HUDEP-2 (cell line): Measurements from ENCODE around the gene PAQR7.

ENCODE experiments used
- DNase-seq, 76 experiments: peaks; one replicate each; lab custom pipeline; 2025; ENCODE audit not compliant: unreplicated experiment in 76 of 76; lab: John Stamatoyannopoulos, UW

PAQR7 gene

DNA sequence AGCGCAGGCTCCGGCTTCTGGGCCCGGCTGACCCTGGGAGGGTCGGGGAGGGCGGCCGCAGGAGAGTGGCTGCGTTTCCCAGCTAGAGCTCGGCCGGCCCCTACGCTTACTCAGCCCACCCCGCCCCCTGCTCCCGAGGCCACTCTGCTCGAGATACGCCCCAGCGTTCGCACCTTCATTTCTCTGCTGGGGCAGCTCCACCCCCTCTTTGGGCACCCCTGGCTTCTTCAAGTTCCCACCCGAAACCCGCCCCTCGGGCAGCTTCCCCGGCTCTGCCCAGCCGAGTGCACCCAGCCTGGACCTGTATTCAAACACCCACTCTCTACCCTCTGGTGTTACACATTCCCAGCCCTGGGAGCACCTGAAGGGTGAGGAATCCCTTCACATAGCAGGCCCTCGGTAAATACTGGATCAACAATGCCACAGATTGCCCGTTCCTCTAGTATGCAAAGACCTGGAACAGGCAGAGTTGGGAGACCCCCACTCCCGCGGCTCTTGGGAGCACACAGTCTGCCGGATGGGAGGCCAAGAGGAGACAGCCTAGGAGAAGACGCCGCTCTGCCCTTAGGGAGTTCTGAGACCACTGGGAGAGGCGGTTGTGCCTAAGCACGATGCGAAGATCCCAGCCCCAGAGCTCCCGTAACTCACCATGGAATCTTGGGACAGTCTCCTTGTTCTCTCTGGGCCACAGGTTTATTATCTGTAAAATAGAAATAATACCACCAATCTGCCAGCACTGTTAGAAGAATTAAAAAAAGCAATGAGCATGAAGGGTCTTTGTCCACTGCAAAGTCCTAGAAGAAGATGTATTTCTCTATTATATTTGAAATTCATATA, 566 bp upstream of the PAQR7 start:
- peak in 10 of 76 experiments; percentile 18 to 56 (median 44) for DNase-seq

DNA sequence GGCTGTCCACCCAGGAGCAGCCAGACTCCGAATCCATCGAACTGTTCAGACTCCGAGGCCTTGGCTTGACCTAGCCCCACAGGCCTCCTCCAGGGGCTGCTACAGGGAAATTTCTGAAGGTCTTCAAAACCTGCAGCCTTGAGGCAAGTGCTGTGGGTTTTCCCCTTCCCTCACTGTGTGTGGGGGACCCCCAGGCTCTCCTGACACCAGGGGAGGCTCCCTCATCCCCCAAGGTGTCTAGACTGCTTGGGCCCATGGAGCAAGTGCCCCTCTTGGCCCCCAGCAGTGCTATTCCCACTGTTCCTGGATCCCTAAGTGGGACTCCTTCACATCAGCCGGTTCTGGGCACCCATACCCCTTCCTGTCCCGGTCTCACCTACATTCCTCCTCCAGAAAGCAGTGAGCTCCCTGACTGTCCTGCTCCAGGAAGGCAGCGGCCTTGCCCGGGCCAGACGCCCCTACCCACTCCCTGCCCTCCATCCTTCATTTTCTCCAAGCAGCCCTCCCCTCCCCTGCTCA, 814 bp downstream of the PAQR7 start:
- peak in 1 of 76 experiments; percentile 42 for DNase-seq

DNA sequence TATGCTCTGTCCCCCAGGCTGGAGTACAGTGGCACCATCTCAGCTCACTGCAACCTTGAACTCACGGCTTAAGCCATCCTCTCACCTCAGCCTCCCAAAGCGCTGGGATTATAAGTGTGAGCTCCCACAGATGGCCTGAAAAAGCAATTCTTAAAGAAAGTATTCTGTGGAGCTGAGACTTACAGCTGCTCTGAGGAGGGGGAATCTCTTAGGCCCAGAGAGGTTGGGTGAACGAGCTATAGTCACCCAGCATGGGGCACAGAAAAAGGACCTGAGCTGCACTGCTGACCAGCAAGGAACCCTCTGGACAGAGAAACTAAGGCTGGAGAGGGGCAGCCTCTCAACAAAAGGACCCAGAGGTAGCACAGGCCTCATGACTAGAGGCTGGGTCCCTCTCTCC, 1.3 kb downstream of the PAQR7 start:
- DNase-seq: no peak

DNA sequence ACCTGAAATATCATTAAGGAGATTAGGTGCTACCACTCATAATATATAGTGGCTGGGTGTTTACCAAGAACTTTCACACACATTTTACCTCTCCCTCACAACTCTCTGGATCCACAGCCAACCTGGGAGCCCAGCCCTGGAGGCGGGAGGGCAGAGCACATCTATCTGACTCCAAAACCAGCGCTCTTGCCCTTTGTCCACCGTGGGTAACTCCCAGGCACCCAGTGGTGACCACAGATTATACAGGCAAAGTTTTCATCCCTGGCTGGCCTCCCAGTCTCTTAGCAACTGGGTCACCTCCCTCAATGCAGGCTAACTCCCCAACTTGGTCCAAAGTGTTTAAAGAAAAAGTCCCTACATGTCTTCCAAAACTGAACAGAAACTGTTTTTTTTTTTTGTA, 2.4 kb downstream of the PAQR7 start:
- peak in 50 of 76 experiments; percentile 3 to 55 (median 24) for DNase-seq

DNA sequence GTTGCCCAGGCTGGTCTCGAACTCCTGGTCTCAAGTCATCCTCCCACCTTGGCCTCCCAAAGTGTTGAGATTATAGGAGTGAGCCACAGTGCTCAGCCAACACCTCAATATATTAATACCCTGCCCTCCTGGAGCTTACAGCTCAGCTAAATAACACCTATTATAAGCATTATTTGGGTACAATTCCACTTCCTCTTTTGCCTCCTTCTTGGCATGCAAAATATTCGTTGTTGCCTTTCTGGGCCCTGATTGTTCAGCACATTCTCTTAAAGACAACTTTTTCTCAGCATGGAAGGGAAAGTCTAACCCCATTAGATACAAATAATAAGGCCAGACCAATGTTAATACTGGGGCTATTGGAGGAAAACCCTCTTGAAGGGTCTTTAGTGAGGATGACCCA, 2.8 kb downstream of the PAQR7 start:
- no peak for DNase-seq

DNA sequence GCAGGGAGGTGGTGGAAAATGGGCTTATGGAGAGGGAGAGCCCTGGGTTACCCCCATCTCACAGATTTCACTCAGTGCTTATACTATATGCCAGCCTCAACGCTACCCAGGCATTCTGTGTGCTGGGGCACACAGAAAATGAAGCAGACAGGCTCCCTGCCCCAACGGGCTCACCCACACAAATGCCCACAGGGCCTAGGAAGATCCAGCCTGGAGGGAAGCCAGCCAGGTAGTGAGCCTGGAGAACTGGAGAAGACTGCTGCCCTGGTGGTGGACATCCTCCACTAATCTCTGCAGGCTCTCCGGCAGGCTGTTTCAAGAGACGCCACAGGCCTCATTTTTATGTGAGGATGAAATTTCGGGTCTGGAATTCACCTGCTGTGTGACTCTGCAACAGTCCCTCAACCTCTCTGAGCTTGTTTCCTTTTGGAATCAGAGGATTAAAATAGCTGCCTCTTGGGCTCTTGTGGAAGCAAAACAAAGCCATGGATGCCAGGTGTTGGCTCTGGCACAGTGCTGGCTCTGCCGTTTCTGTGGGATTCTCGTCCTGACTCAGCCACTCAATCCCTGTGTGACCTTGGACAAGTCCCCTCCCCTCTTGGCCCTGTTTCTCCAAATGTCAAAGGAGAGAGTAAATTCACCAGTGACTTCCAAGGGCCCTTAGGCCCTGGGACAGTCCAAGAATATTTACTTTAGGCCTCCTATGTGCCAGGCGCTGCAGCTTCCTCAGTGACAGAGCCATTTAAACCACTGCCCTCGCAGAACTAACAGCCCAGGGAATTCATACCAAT, 3.6 kb downstream of the PAQR7 start:
- DNase-seq: no peak

DNA sequence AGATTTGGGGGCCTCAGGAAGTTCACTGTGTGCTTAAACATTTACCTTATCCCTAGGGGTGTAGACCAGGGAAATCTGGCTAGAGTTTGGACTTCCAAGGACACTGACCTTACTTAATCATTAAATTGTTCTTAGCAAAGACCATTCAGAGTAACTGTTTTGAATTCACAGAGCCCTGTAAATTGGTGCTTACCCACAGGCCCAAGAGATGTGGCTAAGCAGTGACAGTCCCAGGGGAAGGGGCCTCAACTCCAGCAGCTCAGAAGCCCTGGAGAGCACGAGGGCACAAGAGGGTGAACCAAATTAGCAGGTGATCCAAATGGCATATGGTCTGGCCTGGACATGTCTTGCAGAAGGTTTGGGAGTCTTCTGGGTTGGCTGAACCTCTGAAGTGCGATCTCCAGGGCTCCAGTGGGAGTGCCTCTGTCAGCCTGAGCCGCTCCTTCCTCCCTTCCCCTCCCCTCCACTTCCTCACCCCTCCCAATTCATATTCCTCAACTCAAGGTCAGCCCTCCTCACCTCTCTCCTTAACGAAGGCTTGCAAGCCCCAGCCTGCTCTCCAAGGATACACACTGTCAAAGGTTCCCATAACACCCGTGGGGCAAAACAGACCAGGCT, 4.3 kb downstream of the PAQR7 start:
- no peak for DNase-seq

DNA sequence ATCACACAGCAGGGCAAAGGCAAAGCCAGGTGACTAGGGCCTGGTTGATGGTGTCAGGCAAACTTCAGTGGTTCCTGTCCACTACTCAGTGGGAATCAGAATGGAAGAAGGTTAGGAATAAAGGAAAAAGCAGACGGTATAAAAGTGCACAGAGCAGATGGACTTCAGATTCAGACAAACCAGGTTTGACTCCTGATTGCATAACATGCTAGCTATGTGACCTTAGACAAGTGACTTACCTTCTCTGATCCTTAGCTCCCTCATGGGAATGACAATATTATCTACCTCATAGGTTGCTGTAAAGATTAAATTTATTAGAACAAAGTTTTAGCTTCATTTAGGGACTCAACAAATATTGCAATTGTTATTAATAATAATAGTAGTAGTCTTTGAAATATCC, 4.9 kb downstream of the PAQR7 start:
- no peak for DNase-seq

DNA sequence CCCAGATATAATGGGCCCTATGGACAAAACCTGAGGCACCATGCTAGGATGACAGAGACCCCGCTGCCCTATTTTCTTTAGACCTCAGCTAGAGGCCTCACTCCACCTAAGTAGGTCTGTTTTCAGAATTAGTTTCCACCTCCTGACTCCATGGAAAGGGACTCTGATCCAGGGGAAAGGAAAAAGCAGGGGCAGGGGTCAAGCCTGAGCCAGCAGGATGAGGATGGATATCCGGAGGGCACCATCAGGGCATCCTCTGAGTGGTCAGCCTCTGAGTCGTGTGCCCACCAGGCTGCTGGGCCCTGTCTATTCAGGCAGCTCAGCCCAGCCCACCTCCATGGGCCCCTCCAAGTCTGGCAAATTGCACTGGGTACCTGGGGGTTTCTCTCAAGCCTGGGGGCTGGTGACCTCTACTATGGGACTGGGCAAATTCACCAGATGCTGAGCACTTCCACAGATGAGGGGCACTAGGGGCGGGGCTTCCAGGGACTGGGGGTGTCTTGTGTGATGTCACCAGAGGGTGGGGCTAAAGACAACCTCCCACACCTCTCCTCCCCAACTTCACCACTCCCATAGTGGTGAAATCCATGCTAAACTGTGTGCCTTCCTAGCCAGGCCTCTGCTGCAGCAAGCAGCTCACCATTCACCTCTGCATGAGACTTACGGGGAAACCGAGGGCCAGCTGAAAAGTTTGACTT, 5.5 kb downstream of the PAQR7 start:
- DNase-seq: no peak

DNA sequence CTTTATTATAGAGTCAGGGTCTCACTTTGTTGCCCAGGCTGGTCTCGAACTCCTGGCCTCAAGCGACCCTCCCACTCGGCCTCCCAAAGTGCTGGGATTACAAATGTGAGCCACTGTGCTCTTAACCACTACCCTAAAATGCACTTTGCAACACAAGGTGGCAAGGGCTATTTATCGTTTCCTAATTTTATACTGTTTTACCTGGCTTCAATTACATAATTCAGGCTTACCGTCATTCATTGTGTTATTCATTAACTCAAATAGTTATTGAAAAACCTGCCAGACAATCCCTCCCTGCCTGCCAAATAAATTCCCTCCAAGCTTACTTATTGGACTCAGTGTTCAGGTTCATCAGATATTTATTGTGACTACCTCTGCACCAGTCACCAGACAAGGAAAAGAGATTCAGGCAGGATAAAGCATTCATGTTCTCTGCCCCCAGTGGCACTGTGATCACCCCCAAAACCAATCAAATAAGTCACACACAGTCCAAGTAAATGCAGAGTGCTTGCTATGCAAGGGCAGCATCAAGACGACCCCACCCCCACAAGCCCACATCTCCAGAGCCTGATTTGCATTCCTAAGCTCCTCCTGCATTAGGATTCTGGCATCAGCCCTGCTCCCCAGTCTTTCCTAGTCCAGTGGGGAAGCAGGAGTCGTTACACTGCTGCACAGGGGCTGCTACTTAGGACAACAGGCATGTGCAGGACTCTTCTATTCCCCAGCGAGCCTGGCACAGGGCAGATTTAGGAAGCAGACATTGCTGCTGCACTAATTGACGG, 8.1 kb downstream of the PAQR7 start:
- DNase-seq: no peak

DNA sequence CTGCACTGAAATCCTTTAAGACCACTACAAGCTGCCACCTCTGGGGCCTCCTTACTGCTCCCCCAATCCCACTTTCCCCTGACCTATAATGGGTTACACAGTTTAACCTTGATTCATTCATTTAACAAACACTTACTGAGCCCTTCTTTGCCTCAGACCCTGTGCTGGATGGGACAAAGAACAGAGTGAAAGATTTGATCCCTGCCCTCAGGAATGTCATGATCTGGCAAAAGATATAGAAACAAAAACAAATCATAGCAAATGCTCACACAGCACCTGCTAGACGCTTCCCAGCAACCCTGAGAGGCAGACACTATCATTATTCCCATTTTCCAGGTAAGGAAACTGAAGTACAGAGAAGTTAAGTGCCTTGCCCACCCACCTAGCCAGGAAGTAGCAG, 9.2 kb downstream of the PAQR7 start:
- DNase-seq: no peak

DNA sequence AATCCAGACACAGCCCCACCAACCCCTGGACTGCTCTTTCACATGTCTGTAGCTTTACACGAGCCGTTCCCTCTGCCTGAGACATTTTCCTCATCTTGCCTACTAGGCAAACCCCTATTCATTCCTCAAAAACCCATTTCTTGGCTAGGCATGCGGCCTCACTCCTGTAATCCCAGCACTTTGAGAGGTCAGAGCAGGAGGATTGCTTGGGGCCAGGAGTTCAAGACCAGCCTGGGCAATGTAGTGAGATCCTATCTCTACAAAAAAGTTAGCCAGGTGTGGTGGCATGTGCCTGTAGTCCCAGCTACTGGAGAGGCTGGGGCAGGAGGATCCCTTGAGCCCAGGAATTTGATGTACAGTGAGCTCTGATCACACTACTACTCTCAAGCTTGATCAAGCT, 11.1 kb downstream of the PAQR7 start:
- no peak for DNase-seq

DNA sequence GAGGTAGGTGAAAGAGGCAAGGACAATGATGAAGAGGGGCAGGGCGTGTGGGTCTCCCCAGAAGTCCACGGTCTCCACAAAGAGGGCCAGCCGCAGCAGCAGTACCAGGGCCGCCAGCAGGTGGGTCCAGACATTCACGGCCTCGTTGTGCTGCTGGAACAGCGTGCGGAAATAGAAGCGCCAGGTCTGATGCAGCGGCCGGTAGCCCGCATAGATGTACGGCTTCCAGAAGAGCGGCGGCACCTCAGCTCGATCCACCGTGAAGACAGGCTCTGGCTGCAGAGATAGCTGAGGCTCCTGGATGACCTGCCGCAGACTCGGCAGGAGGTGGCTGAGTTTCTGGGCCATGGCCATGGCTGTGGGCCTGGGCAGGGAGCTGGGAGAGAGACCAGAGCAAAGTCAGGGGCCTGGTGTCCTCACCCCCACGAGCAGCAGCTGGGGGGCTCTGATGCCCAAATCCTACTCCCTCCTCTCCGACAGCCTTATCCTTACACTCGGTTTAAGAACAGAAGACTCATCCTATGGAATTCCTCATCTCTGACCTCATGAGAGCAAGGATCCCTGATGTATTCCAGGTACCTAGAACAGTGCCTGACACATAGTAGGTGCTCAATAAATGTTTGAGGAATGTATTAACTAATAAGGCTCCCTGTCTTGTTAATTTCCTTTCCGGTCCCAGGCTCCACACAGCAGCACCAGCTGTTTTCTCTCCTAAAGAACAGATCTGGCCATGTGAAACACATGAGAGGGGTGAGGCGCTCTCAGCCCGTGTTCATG, 11.8 kb downstream of the PAQR7 start:
- no peak for DNase-seq

DNA sequence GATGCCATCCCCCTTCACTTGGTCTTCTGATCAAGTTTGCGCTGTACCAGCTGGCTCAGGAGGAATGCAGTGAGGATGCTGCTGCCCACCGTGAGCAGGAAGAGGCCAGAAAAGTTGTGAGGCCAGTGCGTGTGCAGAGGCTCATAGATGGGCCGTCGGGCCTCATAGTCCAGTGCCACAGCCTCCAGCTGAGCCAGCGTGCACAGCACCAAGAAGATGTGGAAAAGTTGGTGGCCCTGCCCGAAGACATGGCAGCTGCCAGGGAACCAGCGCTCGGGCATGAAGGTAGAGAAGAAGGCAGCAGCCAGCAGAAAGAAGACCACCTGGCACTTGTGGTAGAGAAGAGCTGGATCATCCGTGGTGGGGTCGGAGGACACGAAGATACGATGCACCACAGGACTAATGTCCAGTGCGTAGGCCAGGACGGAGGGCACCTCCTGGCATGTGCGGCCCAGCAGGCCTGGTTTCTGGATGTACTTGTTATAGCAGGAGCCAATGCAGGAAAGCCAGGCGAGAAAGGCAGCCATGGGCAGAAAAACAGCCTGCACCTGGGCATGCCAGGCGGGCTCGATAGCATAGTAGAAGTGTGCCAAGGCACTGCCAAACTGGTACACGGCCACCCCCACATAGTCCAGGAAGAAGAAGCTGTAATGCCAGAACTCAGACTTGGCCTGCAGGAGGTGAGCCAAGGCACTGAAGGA, 12.6 kb downstream of the PAQR7 start:
- DNase-seq: no peak

DNA sequence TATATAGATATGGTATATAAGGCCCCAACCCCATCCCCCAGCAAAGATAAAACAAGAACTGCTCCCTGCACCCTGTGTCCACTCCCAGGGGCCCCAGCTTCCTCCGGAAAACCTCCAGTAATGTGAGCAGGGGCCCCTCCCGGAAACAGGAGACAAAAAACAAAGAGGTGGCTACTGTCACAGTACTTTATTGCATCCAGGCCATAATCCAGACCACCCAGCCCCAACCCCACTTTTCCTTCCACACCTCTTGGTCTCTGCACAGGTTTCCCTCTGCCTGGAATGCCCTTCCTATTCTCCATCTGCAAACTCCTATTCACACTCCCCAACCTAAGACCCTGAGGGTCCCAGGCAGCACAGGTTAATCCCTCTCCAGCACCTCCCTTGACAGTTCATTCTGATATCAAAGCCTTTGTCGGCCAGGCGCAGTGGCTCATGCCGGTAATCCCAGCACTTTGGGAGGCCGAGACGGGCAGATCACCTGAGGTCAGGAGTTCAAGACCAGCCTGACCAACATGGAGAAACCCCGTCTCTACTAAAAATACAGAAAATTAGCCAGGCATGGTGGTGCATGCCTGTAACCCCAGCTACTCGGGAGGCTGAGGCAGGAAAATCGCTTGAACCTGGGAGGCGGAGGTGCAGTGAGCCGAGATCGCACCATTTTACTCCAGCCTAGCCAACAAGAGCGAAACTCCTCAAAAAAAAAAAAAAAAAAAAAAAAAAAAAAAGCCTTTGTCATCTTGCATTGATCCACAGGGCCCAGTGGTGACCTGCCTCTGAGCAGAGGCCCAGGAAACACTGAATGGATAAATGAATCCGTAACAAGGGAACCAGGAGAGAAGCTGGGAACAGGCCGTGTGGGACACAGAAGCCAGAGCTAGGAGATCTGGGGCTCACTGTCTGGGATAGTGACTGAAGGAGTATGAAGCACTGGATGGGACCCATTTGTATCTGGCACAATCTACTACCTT, 13.9 kb downstream of the PAQR7 start:
- peak in 3 of 76 experiments; percentile 10 to 31 (median 15) for DNase-seq

DNA sequence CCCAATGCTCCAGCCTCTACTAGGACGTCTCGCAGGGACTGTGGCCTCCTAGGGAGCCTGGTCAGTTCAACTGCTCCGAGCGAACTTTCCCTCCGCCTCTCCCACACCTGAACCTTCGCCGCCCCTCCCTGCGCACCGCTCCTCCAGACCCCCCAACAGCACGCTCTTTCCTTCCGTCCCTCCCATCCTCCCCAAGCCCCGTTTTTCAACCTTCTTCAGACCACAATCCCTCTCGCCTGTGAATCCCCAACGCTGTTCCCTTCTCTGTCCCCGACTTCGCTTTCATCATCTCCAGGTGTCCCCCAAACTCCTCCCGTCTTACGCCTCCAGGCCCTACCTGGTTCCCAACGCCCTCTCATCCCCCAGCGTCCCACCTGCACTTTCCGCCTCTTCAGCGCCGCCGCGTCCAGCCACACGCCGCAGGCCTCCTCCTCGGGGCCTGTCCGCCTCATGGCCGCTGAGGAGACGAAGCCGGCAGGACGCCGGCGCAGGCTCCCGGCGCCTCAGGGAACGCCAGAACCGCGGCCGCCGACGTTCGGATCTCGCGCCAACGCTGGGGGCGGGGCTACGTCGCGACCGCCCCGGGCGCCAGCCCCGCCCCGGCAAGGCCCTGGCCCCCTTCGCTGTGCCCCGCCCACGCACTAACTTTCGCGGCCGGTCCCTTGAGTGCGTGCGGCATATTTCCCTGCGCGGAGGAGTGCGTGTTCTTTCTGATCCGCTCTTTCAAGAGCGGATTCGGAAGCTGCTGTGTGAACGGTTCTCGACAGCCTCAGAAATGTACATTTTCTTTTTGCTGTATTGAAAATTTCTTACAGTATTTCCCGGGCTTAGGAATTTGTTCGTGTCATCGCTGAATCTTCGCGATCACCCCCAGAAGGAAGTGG, 16.4 kb downstream of the PAQR7 start, which contains the start of gene AUNIP:
Gene AUNIP, minus strand, starts transcription at position 552 of the 884 bp plus-strand sequence. Its CDS starts 100 bp downstream, at position 452.
- peak in 73 of 76 experiments; percentile 30 to 90 (median 80) for DNase-seq
